ENCODE measurements around the gene COPS8. TPM values are rescaled to one million over a fixed set of nuclear protein-coding genes. Genes with fewer than 3 reads are reported as not detected.

The COPS8 gene
- 10 to 100 TPM; 63.7 to 91.0 (median 77.0) TPM for polyA plus RNA-seq (ENCODE audit: insufficient read depth in 1 of 5, insufficient read length in 5 of 5, low replicate concordance in 1 of 5)
- long read RNA-seq, donor 1, full-length matches to known transcripts: 42 of 42 reads
- long read RNA-seq, donor 1, partial matches to known transcripts: 0 of 42 reads
- long read RNA-seq, donor 1, other reads (novel, unspliced or antisense): 0 of 42 reads
- long read RNA-seq, donor 2, full-length matches to known transcripts: 34 of 34 reads
- long read RNA-seq, donor 2, partial matches to known transcripts: 0 of 34 reads
- long read RNA-seq, donor 2, other reads (novel, unspliced or antisense): 0 of 34 reads
- long read RNA-seq, donor 3, full-length matches to known transcripts: 25 of 25 reads
- long read RNA-seq, donor 3, partial matches to known transcripts: 0 of 25 reads
- long read RNA-seq, donor 3, other reads (novel, unspliced or antisense): 0 of 25 reads
- long read RNA-seq, donor 4, full-length matches to known transcripts: 19 of 19 reads
- long read RNA-seq, donor 4, partial matches to known transcripts: 0 of 19 reads
- long read RNA-seq, donor 4, other reads (novel, unspliced or antisense): 0 of 19 reads
- long read RNA-seq, donor 5, full-length matches to known transcripts: 51 of 83 reads
- long read RNA-seq, donor 5, partial matches to known transcripts: 32 of 83 reads
- long read RNA-seq, donor 5, other reads (novel, unspliced or antisense): 0 of 83 reads
- long read RNA-seq, donor 6, full-length matches to known transcripts: 56 of 56 reads
- long read RNA-seq, donor 6, partial matches to known transcripts: 0 of 56 reads
- long read RNA-seq, donor 6, other reads (novel, unspliced or antisense): 0 of 56 reads
- long read RNA-seq, donor 7, full-length matches to known transcripts: 39 of 39 reads
- long read RNA-seq, donor 7, partial matches to known transcripts: 0 of 39 reads
- long read RNA-seq, donor 7, other reads (novel, unspliced or antisense): 0 of 39 reads
- long read RNA-seq, donor 8, full-length matches to known transcripts: 11 of 11 reads
- long read RNA-seq, donor 8, partial matches to known transcripts: 0 of 11 reads
- long read RNA-seq, donor 8, other reads (novel, unspliced or antisense): 0 of 11 reads

DNA sequence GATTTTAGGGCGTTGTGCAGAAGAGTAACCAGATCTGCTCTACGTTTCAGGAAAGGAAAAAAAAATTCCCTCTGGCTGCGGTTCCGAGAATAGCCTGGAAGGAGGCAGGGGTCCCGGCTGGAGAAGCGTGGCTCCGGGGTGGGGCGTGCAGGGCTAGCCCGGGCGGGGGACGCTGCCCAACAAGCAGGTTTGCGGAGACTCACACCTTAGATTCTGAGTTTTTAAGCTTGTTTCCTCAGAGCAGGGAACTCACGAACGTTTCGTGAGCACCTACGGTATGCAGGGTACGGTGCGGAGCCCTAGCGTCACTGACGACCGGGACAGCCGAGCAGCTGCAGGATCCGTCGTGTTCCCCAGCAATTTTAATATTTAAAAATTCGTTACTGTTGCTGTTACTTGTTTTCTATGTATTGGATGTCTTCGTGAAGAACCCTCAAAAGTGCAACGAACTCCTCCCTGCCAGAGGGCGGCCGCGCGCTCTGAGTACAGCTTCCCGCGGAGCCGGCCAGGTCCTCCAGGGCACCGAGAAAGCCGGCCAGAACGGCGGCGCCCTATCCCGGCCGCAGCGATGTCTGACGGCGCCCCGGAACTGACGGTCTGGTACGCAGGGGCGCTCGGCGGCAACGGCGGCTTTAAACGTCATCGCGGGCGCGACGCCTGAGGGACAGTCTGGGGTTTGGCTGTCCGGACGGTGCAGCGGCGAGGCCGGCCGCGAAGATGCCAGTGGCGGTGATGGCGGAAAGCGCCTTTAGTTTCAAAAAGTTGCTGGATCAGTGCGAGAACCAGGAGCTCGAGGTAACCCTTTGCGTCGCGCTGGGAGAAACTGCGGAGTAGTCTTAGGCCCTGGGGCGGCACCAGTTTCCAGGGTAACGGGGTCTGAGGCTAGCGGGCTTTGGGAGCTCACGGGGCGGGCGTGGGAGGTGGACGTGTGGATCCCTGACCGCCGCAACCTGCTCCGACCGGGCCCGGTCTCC lies at the start of gene COPS8:
COPS8 (plus strand) TSS at position 642 of the 974 bp plus-strand sequence; CDS start at position 718, 76 bp downstream.
- DNase-seq: peak; percentile 93 to 95

GRCh38 chr2:237039301-237040031 lies 46.2 kb upstream of the COPS8 start:
- DNase-seq: no peak

GRCh38 chr2:237041231-237041630 lies 44.5 kb upstream of the COPS8 start:
- no peak for DNase-seq

DNA sequence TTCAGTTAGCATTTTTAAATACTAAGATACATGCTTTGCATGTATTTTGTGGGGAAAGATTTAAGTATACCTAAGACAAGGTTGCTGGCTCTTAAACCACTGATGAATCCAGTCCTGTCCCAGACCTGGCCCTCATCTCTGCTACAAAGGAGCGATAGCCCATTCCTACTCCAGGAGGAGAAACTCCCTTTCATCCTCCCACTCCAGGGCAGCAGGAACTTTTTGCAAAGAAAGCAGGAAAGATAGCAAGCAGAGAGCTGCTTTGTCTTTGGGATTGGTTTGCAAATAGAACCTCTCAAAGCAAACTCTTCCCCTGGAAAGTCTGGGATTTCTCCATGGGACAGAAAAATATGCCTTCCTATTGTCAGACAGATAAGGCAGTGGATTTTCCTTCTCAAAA lies 43.6 kb upstream of the COPS8 start:
- no peak for DNase-seq

- DNase-seq: no peak
Measured at GRCh38 chr2:237043866-237044265, 41.8 kb upstream of the COPS8 start.

DNA sequence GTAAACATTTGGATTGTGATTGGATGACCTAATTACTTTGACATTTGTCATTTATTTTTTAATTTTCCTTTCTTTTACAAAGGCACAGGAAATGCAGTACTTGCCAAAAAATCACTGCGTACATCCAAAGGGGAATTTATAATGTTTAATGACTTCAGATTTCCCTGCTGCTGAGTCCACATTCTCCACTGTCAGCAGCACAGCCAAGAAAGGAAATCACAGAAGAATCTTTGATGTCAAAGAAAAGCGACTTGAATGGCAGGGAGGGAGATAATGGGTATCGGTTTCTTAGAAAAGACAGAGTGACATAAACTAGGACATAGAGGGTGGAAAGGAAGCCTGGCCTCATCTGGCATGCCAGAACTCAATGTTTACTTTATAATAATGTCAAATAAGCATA lies 41.4 kb upstream of the COPS8 start:
- no peak for DNase-seq

DNA sequence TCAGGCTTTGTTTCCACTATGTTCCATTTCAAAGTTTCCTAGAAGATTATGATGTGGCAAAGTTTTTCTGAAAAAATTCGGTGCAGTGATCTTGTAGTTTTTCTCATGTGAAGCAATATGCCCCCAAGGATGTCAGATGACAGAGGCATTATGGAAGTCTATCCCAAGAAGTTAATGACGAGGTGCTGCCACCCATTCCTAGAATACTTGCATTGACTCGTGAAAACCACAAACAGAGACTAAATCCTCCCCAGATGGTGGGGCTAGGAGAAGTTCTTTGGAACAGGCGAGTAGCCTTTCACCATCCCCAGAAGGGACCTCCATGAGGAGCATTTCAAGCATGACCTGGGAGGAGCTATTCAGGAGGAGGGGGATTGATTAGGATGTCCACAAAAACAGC lies 40.2 kb upstream of the COPS8 start:
- no peak for DNase-seq

- no peak for DNase-seq
Measured at GRCh38 chr2:237048595-237048994, 37.1 kb upstream of the COPS8 start.

DNA sequence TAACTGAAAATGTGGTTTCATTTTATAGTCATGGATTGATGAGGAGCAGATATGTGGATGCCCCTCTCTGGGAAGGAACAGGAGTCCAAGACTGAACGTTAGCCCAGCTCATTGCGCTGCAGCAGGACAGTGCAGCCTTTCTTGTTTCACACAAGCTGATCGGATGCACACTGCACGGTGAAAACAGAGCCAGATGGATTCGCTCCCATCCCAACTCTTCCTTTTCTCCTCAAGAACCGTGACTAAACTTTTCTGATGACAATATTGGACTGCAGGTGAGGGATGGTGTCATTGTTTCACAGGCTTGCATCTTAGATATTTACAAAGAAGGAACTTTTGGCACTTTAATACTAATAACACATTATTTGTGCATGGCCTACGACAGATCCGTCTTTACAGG lies 33.8 kb upstream of the COPS8 start:
- no peak for DNase-seq

GRCh38 chr2:237053066-237053465 lies 32.6 kb upstream of the COPS8 start:
- no peak for DNase-seq

DNA sequence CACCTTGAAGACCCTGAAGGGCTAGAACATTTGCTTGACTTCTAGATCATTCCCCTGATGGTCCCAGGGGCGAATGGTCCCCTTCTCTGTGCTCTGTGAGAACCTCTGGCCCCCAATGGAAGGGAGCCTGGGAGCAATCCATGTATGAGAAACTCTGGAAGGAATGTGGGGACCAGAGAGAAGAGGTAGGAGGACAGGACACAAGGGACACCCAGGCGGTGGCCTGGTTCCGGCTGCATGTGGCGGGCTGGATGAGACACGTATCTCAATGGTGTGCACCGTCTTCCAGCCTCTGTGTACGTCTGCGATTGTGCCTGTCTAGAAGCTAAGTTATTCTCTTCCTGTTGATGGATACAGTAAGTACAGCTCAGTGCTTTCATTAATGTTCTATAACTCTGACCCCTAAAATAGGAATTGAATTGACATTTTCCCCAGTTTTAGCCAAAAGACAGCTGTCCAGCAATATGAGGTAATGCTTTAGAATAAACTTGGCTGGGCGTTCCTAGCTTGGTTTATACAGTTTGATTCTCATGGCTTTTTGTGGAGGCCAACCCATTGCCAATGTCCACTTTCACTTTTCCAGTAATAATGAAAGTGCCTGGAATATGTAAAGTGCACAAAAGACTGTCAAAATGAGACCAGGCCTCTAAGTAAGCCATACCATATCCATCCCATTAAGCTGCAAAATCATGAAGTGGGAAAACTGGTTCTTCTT lies 30.1 kb upstream of the COPS8 start:
- no peak for DNase-seq

DNA sequence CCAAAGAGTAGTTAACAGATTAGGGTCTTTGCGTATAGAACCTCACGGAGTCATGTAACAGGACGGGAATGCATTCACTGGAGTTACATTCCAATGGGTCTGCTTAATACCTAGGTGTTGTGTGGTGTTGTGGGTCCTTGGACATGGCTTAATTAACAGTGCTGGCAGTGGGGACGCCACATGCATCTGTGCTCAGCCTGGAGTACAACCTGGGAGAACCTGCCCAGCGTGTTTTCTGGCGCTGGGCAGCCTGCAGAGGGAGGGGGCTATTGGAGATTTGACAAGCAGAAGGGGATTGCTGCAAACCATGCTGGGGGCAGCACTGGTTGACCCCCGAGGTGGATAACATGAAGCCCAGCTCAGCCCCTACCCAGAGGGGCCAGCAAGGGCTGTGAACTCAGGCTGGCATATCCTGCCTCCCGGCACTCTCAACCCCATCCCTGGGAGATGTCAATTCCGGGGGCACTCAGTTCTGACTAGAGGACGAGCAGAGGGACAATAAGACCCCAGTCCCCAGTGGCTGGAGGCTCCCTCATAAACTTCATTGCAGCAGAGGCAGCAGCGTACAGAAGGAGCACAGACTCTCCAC lies 29.3 kb upstream of the COPS8 start:
- DNase-seq: no peak

- no peak for DNase-seq
Measured at GRCh38 chr2:237057107-237057506, 28.6 kb upstream of the COPS8 start.

- DNase-seq: no peak
Measured at GRCh38 chr2:237057893-237058300, 27.8 kb upstream of the COPS8 start.

DNA sequence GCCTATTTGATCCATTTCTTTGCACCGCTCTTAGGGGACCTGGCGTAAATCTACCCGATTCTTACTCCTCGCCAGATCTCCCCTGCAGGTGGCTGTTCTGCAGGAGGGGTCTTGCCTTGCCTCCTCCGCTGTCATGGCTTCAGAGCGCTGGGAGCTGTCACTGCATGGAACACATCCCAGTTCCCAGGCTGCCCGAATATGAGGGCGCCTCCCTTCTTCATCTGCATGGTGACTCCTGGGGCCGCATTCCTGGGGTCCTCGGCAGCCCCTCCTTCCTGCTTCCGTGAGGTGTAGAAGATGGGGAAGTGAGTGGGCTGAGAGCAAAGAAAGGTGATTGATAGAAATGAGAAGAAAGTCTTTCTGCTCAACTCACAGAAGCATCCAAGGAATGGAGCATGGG lies 27.3 kb upstream of the COPS8 start:
- no peak for DNase-seq

DNA sequence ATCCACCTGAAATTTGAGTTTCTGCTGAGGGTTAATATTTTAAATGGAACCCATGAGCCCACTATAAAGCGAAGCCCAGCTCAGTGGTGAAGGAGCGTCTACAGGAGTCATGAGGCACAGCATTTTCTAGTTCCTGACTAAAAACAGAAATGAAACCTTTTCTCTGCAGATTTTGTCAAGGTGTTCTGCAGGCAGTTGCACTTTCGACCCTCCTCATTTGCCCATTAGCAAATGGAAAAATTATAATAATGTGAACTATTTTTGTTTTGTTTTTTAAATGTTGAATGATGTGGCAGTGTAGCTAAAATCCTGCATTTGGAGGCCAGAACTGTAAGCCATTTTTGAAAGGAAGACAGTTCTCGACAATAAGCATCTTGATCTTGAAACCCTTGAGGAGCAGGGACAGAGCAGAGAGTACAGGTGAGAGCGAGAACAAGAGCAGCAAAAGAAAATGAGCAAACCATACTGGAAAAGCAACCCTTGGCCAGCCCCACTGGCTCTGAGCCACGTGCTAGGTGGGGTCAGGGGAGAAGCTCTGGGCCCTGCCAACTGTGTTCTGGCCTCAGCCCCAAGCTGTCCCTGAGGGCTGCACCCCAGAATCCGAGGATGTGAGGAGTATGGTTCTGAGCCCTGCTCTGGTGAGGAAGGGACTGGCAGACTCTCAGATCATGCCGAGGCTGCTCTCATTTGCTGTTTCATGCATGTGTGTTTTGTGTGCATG lies 26.4 kb upstream of the COPS8 start:
- no peak for DNase-seq

GRCh38 chr2:237060534-237061312 lies 25.0 kb upstream of the COPS8 start:
- peak in 1 of 2 donors; percentile 73 for DNase-seq

DNA sequence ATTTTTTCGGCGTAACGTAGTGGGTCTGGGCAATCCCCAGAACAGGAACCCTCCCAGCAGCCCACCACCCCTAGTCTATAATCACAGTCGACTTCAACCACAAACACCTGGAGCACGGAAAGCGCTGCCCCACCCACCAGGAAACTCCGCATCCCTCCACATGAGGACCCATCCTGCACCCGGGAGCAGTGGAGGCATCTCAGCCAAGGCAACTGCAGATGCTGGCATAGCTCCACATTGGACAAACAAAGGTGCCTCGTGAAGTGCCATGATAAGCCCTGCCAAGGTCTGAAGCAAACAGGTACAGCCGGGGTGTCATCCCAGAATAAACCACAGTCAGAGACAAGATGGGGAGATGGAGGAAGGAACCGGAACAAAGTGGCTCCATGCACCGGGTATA lies 24.3 kb upstream of the COPS8 start:
- DNase-seq: no peak
